OCI-M2 (cell line): ENCODE results near the gene TSC22D1.
"Not testable (repeated sequence)": the region's sequence is repeated elsewhere in the genome, so short reads cannot be mapped to it uniquely, and the experiment has no call there.

Source experiments
- DNase-seq: peaks from one replicate; lab custom pipeline; 2025; ENCODE audit not compliant: unreplicated experiment; lab: John Stamatoyannopoulos, UW

The TSC22D1 gene

GRCh38 chr13:44456212-44456611, 119.9 kb downstream of the TSC22D1 start:
- not testable (repeated sequence) for DNase-seq

GRCh38 chr13:44455769-44456168, 120.4 kb downstream of the TSC22D1 start:
- no peak for DNase-seq

- DNase-seq = no peak
Measured at GRCh38 chr13:44453881-44454280, 122.2 kb downstream of the TSC22D1 start.

- no peak for DNase-seq
Measured at GRCh38 chr13:44453069-44453468, 123.1 kb downstream of the TSC22D1 start.

- DNase-seq = no peak
Measured at GRCh38 chr13:44452418-44452817, 123.7 kb downstream of the TSC22D1 start.

- no peak for DNase-seq
Measured at GRCh38 chr13:44451651-44452050, 124.5 kb downstream of the TSC22D1 start.

- no peak for DNase-seq
Measured at GRCh38 chr13:44451126-44451525, 125.0 kb downstream of the TSC22D1 start.

- no peak for DNase-seq
Measured at GRCh38 chr13:44449999-44450821, 125.9 kb downstream of the TSC22D1 start.

- DNase-seq = no peak
Measured at GRCh38 chr13:44448875-44449274, 127.3 kb downstream of the TSC22D1 start.

GRCh38 chr13:44448373-44448772, 127.8 kb downstream of the TSC22D1 start:
- DNase-seq = no peak

- DNase-seq = no peak
Measured at GRCh38 chr13:44447783-44448321, 128.3 kb downstream of the TSC22D1 start.

GRCh38 chr13:44440046-44440608, 136.0 kb downstream of the TSC22D1 start:
- DNase-seq = peak; percentile 15

GRCh38 chr13:44439452-44440024, 136.6 kb downstream of the TSC22D1 start:
- DNase-seq = peak; percentile 18

- no peak for DNase-seq
Measured at GRCh38 chr13:44438234-44438579, 137.9 kb downstream of the TSC22D1 start.

GRCh38 chr13:44437356-44438233, 138.5 kb downstream of the TSC22D1 start:
- no peak for DNase-seq

GRCh38 chr13:44436589-44437337, 139.4 kb downstream of the TSC22D1 start:
- peak; percentile 46 for DNase-seq

GRCh38 chr13:44435919-44436510, 140.1 kb downstream of the TSC22D1 start:
- DNase-seq = no peak

- DNase-seq = peak; percentile 60
Measured at GRCh38 chr13:44435142-44435918, 140.8 kb downstream of the TSC22D1 start.

- DNase-seq = no peak
Measured at GRCh38 chr13:44434766-44435141, 141.4 kb downstream of the TSC22D1 start.
